GM23338 (cell line): ENCODE results near the gene DRAXIN. TPM values are rescaled to one million over a fixed set of nuclear protein-coding genes. Genes with fewer than 3 reads are reported as not detected.

ENCODE experiments used
- ATAC-seq: fragments of 200-7000 bp; cut with Tn5 transposase; 3 replicates; pipeline ENCODE4 v1.9.1; 2020
- DNase-seq: peaks from one replicate; pipeline ENCODE4 v3.0.0-alpha.2; 2015; ENCODE audit warnings: low spot score
- H2AFZ ChIP-seq: fragments of 200-600 bp; sonication (generic); 2 replicates; pipeline ENCODE4 v1.8.0; 2016; ENCODE audit warnings: antibody characterized with exemption, mild to moderate bottlenecking, moderate library complexity
- H3F3A ChIP-seq: fragments of 200-600 bp; sonication (generic); replicated peaks from 2 replicates; pipeline ENCODE4 v1.8.0; 2017; ENCODE audit warnings: antibody characterized with exemption, mixed run types, low read depth
- H3K27ac ChIP-seq: fragments of 200-600 bp; sonication (generic); 2 replicates; pipeline ENCODE4 v1.6.1; 2016; ENCODE audit warnings: low read depth
- H3K27me3 ChIP-seq: fragments of 200-600 bp; sonication (generic); 2 replicates; pipeline ENCODE4 v1.8.0; 2016; ENCODE audit warnings: mild to moderate bottlenecking, mixed run types, moderate library complexity; ENCODE audit not compliant: insufficient read depth
- H3K36me3 ChIP-seq: fragments of 200-600 bp; sonication (generic); 2 replicates; pipeline ENCODE4 v1.8.0; 2016; ENCODE audit warnings: mild to moderate bottlenecking; ENCODE audit not compliant: insufficient read depth
- H3K4me1 ChIP-seq: fragments of 200-600 bp; sonication (generic); 2 replicates; pipeline ENCODE4 v1.8.0; 2016; ENCODE audit warnings: mild to moderate bottlenecking, moderate library complexity; ENCODE audit not compliant: insufficient read depth
- H3K4me2 ChIP-seq: fragments of 200-600 bp; sonication (generic); 2 replicates; pipeline ENCODE4 v1.7.1; 2017; ENCODE audit warnings: mixed run types
- H3K4me3 ChIP-seq: fragments of 200-600 bp; sonication (generic); 2 replicates; pipeline ENCODE4 v1.6.1; 2016; ENCODE audit warnings: mixed run types
- H3K79me2 ChIP-seq: fragments of 200-600 bp; sonication (generic); replicated peaks from 2 replicates; pipeline ENCODE4 v1.8.0; 2017; ENCODE audit warnings: mild to moderate bottlenecking; ENCODE audit not compliant: insufficient read depth
- H3K9me2 ChIP-seq: fragments of 200-600 bp; sonication (generic); 2 replicates; pipeline ENCODE4 v1.8.0; 2017; ENCODE audit not compliant: insufficient read depth
- H4K20me1 ChIP-seq: fragments of 200-600 bp; sonication (generic); replicated peaks from 2 replicates; pipeline ENCODE4 v1.8.0; 2017; ENCODE audit warnings: mild to moderate bottlenecking; ENCODE audit not compliant: insufficient read depth
- H3K27ac Mint-ChIP-seq: 2 replicates; pipeline ENCODE4 v1.8.0; 2020; ENCODE audit warnings: inconsistent platforms, mild to moderate bottlenecking, moderate library complexity, mixed read lengths
- H3K27me3 Mint-ChIP-seq: 3 replicates; pipeline ENCODE4 v1.8.0; 2022; ENCODE audit warnings: low read depth, mild to moderate bottlenecking, moderate library complexity, mixed read lengths, inconsistent platforms; ENCODE audit not compliant: insufficient read depth, poor library complexity
- H3K36me3 Mint-ChIP-seq: 3 replicates; pipeline ENCODE4 v1.8.0; 2021; ENCODE audit warnings: low read depth, mild to moderate bottlenecking, inconsistent platforms, moderate library complexity, mixed read lengths
- H3K4me1 Mint-ChIP-seq: 3 replicates; pipeline ENCODE4 v1.8.0; 2020; ENCODE audit warnings: mild to moderate bottlenecking, inconsistent platforms, mixed read lengths
- H3K4me3 Mint-ChIP-seq: 3 replicates; pipeline ENCODE4 v1.8.0; 2021; ENCODE audit warnings: moderate library complexity, mild to moderate bottlenecking, inconsistent platforms, mixed read lengths
- H3K9me3 Mint-ChIP-seq: 3 replicates; pipeline ENCODE4 v1.8.0; 2020; ENCODE audit warnings: moderate library complexity, mild to moderate bottlenecking, inconsistent platforms, mixed read lengths
- NANOG ChIP-seq: IDR thresholded peaks from 2 replicates; pipeline ENCODE4 v1.6.1; 2016; ENCODE audit warnings: antibody characterized with exemption, borderline replicate concordance
- POLR2AphosphoS5 ChIP-seq: IDR thresholded peaks from 2 replicates; pipeline ENCODE4 v1.6.1; 2016; ENCODE audit warnings: antibody characterized with exemption, low read depth
- STAT1 ChIP-seq: IDR thresholded peaks from one replicate; pipeline ENCODE4 v1.6.1; 2016; ENCODE audit warnings: antibody characterized with exemption; ENCODE audit not compliant: unreplicated experiment
- ZNF114 ChIP-seq: fragments of 250-450 bp; sonication (Bioruptor Pico); IDR thresholded peaks from 2 replicates; pipeline ENCODE4 v1.5.0; 2020; ENCODE audit warnings: mild to moderate bottlenecking, moderate library complexity
- ZNF331 ChIP-seq: fragments of 250-450 bp; sonication (Bioruptor Pico); IDR thresholded peaks from 2 replicates; pipeline ENCODE4 v1.5.0; 2020; ENCODE audit warnings: low read depth, mild to moderate bottlenecking, moderate library complexity
- polyA plus RNA-seq: library from polyadenylated mRNA; unstranded; fragments of >200 nt; fragmentation: Nextera tagmentation; extraction: Ambion mirVana; gene quantifications from 2 replicates; pipeline ENCODE4 v1.2.1, GENCODE V29; 2016
- total RNA-seq: library from RNA; depleted of rRNA; stranded (reverse); fragments of >200 nt; shearing (Covaris generic); gene quantifications from 2 replicates; pipeline ENCODE4 v1.2.3, GENCODE V29; 2014
- TF ChIP-seq, protein P1 (sequence below): fragments of 250-450 bp; sonication (Bioruptor Pico); IDR thresholded peaks from 2 replicates; pipeline ENCODE4 v1.5.0; 2020; ENCODE audit warnings: mild to moderate bottlenecking, moderate library complexity
- TF ChIP-seq, protein P2 (sequence below), 2 experiments: fragments of 200-600 bp in 1 of 2; sonication (generic) in 1 of 2; conservative IDR thresholded peaks; 2 replicates each; pipeline versions ENCODE4 v1.5.1 to v1.6.1; 2016 to 2017; ENCODE audit warnings: antibody characterized with exemption in 2 of 2, low read depth in 2 of 2, mild to moderate bottlenecking in 2 of 2, moderate library complexity in 1 of 2
- TF ChIP-seq, protein P3 (sequence below): IDR thresholded peaks from 2 replicates; pipeline ENCODE4 v1.6.1; 2016; ENCODE audit warnings: antibody characterized with exemption

The DRAXIN gene
- total and polyA plus RNA-seq, 2 experiments from 2014 or later: 7.6 to 23.0 TPM

DNA sequence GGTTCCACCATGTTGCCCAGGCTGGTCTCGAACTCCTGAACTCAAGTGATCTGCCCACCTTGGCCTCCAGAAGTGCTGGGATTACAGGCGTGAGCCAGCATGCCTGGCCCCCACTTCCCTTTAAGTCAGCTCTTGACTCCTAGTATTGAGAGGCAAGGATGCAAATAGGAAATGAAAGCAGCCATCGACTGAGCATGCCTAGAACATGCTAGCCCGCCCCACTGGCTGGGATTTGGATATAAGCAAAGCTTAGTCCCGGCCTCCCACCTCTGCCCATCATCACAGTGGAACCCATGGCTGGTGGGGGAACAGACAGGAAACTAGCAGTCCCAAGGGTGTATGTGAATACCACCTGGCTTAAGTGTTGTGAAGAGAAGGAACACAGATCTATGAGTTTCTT is 80.9 kb downstream of the DRAXIN start:
- ATAC-seq: peak; percentile 59
- no peaks in the 10 kb centered on the region for H3K9me3 Mint-ChIP-seq

More for the DNA sequence above, 80.9 kb downstream of the DRAXIN start:
- H3F3A ChIP-seq: peaks cover 2% of the 10 kb centered on the region; the same call in 1 of the 2 replicates
- H3K4me3 Mint-ChIP-seq: no peak overlapping the region
- TF ChIP-seq NANOG (no peak), STAT1 (no peak), ZNF331 (CRISPR knock-in tag) (no peak), ZNF114 (CRISPR knock-in tag) (no peak), POLR2AphosphoS5 (no peak)
- TF ChIP-seq, protein P1, sequence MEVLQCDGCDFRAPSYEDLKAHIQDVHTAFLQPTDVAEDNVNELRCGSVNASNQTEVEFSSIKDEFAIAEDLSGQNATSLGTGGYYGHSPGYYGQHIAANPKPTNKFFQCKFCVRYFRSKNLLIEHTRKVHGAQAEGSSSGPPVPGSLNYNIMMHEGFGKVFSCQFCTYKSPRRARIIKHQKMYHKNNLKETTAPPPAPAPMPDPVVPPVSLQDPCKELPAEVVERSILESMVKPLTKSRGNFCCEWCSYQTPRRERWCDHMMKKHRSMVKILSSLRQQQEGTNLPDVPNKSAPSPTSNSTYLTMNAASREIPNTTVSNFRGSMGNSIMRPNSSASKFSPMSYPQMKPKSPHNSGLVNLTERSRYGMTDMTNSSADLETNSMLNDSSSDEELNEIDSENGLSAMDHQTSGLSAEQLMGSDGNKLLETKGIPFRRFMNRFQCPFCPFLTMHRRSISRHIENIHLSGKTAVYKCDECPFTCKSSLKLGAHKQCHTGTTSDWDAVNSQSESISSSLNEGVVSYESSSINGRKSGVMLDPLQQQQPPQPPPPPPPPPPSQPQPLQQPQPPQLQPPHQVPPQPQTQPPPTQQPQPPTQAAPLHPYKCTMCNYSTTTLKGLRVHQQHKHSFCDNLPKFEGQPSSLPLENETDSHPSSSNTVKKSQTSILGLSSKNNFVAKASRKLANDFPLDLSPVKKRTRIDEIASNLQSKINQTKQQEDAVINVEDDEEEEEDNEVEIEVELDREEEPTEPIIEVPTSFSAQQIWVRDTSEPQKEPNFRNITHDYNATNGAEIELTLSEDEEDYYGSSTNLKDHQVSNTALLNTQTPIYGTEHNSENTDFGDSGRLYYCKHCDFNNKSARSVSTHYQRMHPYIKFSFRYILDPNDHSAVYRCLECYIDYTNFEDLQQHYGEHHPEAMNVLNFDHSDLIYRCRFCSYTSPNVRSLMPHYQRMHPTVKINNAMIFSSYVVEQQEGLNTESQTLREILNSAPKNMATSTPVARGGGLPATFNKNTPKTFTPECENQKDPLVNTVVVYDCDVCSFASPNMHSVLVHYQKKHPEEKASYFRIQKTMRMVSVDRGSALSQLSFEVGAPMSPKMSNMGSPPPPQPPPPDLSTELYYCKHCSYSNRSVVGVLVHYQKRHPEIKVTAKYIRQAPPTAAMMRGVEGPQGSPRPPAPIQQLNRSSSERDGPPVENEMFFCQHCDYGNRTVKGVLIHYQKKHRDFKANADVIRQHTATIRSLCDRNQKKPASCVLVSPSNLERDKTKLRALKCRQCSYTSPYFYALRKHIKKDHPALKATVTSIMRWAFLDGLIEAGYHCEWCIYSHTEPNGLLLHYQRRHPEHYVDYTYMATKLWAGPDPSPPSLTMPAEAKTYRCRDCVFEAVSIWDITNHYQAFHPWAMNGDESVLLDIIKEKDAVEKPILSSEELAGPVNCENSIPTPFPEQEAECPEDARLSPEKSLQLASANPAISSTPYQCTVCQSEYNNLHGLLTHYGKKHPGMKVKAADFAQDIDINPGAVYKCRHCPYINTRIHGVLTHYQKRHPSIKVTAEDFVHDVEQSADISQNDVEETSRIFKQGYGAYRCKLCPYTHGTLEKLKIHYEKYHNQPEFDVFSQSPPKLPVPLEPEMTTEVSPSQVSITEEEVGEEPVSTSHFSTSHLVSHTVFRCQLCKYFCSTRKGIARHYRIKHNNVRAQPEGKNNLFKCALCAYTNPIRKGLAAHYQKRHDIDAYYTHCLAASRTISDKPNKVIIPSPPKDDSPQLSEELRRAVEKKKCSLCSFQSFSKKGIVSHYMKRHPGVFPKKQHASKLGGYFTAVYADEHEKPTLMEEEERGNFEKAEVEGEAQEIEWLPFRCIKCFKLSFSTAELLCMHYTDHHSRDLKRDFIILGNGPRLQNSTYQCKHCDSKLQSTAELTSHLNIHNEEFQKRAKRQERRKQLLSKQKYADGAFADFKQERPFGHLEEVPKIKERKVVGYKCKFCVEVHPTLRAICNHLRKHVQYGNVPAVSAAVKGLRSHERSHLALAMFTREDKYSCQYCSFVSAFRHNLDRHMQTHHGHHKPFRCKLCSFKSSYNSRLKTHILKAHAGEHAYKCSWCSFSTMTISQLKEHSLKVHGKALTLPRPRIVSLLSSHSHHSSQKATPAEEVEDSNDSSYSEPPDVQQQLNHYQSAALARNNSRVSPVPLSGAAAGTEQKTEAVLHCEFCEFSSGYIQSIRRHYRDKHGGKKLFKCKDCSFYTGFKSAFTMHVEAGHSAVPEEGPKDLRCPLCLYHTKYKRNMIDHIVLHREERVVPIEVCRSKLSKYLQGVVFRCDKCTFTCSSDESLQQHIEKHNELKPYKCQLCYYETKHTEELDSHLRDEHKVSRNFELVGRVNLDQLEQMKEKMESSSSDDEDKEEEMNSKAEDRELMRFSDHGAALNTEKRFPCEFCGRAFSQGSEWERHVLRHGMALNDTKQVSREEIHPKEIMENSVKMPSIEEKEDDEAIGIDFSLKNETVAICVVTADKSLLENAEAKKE (CRISPR knock-in tag): no peak
- TF ChIP-seq, protein P2, sequence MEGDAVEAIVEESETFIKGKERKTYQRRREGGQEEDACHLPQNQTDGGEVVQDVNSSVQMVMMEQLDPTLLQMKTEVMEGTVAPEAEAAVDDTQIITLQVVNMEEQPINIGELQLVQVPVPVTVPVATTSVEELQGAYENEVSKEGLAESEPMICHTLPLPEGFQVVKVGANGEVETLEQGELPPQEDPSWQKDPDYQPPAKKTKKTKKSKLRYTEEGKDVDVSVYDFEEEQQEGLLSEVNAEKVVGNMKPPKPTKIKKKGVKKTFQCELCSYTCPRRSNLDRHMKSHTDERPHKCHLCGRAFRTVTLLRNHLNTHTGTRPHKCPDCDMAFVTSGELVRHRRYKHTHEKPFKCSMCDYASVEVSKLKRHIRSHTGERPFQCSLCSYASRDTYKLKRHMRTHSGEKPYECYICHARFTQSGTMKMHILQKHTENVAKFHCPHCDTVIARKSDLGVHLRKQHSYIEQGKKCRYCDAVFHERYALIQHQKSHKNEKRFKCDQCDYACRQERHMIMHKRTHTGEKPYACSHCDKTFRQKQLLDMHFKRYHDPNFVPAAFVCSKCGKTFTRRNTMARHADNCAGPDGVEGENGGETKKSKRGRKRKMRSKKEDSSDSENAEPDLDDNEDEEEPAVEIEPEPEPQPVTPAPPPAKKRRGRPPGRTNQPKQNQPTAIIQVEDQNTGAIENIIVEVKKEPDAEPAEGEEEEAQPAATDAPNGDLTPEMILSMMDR (conservative IDR thresholded peaks at IDR 0.05; ENCODE audit: low read depth in 2 of 2): no peak
- TF ChIP-seq, protein P3, sequence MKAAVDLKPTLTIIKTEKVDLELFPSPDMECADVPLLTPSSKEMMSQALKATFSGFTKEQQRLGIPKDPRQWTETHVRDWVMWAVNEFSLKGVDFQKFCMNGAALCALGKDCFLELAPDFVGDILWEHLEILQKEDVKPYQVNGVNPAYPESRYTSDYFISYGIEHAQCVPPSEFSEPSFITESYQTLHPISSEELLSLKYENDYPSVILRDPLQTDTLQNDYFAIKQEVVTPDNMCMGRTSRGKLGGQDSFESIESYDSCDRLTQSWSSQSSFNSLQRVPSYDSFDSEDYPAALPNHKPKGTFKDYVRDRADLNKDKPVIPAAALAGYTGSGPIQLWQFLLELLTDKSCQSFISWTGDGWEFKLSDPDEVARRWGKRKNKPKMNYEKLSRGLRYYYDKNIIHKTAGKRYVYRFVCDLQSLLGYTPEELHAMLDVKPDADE: no peak
- no peaks in the 10 kb centered on the region for H4K20me1 ChIP-seq
- no peaks in the 10 kb centered on the region for H3K79me2 ChIP-seq
- H3K4me3 ChIP-seq: no peak overlapping the region
- H3K4me2 ChIP-seq: no peak overlapping the region
- no peaks in the 10 kb centered on the region for H3K36me3 ChIP-seq
- no peaks in the 10 kb centered on the region for H3K4me1 ChIP-seq
- H3K27me3 ChIP-seq: no peaks in the 10 kb centered on the region
- no peak overlapping the region for H3K27ac Mint-ChIP-seq
- peak; percentile 40 for DNase-seq
- 0 out of 2 replicates have a peak overlapping the region, but pooled peaks have one; percentile 69 for H2AFZ ChIP-seq
- H3K27me3 Mint-ChIP-seq: peaks cover 14% of the 10 kb centered on the region
- H3K4me1 Mint-ChIP-seq: peaks cover 3% of the 10 kb centered on the region; the same call in 1 of the 3 replicates
- no peak overlapping the region for H3K27ac ChIP-seq
- H3K36me3 Mint-ChIP-seq: no peaks in the 10 kb centered on the region
- no peaks in the 10 kb centered on the region for H3K9me2 ChIP-seq
